SK-N-DZ (cell line): ENCODE measurements around the gene NKX6-1.

ENCODE experiments used
- DNase-seq: peaks from one replicate; pipeline ENCODE4 v3.0.0-alpha.2; 2015; ENCODE audit warnings: low spot score

NKX6-1 gene

DNA sequence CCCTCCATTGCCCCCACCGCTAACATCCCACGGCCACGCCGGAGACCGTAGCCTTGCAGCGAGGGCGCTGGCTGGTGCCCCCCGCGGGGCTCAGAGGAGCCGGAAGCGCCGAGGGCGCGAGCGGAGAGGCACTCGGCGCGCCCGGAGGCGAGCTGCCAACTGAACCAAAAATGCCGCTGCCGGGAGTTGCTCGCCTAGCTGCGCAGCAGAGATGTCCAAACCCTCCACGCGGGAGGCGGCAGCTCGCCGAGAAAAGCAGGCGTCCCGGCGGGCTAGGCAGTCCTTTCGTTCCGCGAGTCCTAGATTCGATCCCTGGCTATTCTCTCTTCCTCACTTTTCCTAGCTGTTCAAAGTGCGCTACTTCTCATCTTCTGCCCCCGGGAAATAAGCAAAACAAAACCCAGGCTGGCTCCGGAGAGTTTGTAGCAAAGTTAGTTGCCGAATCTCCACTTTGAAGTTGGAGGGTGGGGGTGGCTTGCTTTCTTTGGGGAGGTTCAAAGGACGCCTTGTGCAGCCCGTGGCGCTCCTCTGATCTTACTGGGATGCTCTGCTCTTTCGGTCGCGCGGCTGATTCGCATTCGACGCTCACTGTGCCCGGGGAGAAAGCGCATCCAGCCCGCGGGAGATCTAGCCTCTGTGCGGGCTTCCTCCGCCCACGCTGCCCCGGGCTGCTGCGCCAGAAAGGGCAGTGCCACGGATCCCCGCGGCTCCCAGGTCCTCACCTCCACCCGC, 723 bp downstream of the NKX6-1 start:
- DNase-seq = no peak

DNA sequence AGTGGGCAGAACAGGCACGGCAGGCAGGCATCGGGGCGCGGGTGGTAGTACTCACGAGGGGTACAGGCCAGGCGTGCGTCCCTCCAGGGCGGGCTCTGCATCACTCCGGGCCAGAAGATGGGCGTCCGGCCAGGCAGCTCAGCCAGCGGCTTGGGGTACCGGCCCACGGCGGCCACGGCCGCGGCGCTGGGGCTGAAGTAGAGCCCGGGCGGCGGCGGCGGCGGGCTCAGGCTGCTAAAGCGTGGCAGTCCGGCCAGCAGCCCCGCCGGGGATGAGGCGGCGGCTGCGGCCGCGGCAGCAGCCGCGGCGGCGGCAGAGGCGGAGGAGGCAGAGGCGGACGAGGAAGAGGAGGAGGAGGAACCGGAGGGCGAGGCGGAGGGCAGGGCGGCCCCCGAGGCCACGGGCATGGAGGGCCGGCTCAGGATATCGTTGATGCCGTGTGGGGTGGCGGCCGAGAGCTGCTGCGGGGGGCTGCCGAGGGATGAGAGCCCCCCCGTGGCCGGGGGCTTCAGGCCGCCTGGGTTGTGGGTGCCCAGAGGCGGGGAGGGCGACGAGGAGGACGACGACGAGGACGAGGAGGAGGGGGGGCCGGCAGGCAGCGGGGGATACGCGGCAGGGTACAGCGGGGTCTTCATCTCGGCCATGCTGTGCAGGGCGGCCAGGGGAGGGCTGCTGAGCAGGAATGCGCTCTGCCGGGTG, 1.4 kb downstream of the NKX6-1 start:
- DNase-seq = no peak

DNA sequence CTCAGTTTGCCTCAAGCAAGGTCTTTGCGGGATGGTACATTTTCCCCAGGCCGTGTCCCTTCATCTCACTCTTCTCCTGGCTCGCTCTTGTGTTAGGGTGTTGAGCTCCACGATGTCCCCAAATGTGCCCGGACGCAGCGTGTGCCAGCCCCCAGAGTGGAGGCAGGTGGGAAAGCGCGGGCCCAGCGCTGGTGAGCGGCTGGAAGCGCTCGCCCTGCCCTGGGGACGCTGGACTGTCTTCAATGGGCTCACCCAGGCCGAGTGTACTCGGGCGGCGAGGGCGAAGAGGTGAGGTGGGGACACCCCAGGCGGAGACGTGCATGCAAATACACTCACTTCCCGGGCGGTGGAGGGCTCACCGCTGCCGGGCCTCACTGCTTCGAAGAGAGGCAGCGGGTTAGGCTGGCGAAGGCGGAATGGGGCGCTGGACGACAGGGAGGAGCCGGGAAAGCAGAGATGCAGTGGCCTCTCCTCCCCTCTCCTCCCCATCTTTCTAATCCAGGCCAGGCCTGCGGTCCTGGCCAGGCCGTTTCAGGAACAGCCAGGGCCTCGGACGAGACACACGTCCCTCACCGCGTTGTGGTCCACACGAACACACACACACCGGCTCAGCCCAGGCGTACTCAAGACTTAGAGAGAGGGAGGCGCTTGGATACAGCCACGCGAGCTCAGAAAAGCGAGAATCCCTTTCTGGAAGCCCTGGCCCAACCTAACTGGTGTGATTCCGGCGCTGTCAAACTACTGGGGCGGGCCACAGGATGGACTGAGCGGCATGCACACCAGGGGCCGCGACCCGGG, 2.2 kb downstream of the NKX6-1 start:
- DNase-seq = no peak

DNA sequence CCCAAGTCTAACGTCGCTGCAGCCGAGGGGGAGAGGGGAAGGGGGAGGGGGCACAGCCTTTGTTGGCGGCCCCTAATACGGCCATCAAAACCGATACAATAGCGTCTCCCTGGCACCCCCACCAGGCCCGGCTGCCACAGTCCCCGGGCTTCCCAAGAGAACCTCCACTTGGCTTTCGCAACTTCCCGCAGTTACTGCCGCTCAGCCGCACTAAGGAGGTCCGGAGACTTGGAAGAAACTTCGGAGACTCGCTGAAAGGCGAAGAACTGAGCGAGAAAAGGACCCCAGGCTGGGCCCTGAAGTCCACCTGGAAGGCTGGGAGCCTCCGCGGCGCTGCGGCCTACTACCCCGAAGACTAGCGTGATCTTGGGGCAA, 2.8 kb downstream of the NKX6-1 start:
- no peak for DNase-seq

DNA sequence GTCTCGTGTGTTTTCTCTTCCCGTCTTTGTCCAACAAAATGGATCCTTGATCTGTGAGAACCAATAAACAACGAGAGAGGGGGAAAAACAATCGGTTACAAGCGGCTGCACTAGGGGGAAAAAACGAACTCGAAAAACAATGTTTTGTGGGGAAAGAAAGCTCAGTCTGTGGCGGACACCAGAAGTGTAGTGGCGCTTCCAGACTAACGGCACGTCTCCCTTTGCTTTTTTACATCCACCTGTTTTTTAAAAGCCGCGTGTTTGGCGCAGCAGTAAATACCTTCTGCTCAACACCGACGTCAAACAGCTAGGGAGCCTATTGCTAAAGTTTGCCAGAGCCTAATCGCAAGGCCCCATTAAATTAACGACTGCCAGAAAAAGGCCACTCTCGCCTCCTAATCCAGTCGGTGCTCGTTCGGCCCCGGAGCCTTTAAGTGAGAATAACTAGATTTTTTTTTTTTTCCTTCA, 3.3 kb downstream of the NKX6-1 start:
- no peak for DNase-seq

DNA sequence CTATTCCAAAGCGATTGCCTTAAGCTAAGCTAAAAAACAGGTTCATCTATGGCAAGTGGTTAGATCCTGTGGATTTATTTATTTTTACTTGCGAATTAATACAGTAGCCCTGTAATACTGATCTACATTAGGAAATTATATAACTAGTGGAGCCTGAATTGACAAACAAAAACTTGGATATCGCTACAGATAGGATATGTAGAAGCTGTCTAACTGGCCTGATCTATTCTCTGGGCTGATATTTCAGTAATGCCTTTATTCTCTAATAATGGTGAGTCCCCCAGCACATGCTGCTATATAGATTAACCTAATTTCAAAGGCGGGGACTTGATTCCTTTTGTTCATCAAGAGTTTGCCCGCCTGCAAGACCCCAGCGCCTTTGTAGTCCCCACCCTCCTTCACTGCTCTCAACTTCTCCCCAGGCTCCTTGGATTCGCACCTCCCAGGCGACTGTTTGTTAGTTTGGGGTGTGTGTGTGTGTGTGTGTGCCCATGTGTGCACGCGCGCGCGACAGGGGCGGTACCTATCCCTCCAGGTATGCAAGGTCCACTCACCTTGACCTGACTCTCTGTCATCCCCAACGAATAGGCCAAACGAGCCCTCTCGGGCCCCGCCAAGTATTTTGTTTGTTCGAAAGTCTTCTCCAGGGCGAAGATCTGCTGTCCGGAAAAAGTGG, 3.8 kb downstream of the NKX6-1 start:
- DNase-seq = no peak

DNA sequence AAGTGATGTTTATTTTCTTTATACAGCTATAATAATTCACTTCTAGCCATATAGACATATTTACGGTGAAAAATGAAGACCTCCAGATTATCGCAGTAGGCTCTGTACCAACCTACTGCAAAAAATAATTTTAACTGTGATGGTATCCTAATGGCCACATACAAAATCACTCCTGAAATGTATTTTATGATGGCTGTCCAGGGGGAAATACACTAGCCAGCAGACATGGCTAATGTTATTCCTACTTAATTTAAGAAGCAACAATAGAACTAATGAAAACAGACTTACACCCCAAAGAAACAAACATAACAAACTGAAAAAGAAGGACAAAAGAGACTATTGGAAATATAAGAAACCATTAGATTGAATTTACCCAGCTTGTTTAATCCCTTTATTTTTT, 4.6 kb downstream of the NKX6-1 start:
- DNase-seq = no peak

DNA sequence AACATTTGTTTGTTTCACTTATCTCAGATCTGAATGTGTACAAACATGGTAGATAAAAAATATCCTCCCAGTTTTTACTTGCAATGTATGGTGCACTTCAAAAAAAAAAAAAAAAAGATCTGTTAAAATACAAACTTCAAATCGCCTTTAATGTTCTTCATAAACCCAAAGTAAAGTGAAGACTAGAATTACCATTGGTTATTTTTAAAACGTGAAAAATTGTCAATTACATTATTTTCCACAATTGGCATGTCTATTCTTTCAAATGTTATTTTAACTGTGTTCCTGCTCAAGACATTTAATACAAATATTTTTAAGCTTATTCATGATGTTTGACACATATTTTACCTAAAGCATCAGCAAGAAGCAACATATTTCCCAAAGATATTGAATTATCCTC, 5.0 kb downstream of the NKX6-1 start:
- DNase-seq = no peak

DNA sequence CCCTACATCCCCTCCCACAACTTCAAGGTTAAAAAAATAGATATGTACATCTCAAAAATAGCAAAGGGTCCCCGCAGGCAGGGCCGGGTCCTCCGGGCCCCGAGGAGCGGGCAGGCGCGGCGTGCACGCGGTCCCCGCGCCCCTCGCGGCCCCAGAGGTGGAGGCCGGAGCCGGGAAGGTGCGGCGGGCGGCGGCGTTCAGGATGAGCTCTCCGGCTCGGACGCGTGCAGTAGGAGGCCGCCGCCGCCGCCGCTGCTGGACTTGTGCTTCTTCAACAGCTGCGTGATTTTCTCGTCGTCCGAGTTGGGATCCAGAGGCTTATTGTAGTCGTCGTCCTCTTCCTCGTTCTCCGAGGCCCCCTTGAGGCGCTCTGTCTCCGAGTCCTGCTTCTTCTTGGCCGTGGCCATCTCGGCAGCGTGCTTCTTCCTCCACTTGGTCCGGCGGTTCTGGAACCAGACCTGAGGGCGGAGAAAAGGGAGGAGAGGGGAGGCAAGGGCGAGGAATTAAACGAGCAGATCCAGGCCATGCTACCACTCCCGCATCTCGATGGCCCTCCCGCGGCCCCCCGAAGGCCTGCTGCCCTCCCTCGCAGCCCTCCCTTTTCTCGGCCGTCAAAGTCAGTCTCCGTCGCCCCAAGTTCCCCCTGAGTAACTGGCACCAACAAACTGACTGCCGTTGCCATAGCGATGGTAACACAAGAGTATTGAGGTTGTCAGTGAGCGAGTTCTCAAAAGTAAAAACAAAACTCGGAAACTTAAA, 5.8 kb downstream of the NKX6-1 start:
- peak; percentile 56 for DNase-seq

DNA sequence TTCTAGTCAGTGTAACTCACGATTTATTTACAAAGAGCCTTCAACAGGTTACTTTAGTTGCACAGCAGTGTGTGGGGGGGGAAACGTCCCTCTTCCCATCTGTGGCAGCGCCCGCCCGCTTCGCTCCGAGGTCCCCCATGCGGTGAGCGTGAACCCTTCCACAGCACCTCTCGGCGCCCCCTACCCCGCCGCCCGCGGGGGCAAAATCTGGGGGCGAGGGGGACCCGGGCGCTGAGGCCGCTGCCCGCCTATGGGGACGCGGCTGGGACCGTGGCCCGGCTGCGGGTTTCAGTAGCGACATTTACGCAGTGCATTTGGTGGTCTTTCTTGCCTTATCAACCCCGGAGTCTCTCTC, 6.4 kb downstream of the NKX6-1 start:
- DNase-seq = no peak

DNA sequence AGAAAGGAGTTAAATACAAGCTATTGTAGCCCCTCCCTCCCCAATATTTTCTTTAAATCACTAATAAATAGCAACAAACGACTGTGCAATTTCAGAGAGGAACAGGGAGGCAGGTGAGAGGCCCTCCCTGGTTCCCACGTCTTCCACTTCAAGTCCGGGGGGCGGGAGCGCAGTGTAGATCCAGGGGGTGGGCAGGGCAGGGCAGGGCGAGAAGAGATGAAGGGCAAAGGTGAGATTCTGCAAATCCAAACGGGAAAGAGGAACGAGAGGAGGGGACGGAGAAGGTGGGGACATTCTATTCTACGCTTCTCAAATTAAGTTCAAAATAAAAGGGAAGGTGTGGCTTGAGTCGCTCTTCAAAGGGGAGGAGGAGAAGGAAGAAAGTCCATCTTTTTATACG, 6.8 kb downstream of the NKX6-1 start:
- DNase-seq = no peak

DNA sequence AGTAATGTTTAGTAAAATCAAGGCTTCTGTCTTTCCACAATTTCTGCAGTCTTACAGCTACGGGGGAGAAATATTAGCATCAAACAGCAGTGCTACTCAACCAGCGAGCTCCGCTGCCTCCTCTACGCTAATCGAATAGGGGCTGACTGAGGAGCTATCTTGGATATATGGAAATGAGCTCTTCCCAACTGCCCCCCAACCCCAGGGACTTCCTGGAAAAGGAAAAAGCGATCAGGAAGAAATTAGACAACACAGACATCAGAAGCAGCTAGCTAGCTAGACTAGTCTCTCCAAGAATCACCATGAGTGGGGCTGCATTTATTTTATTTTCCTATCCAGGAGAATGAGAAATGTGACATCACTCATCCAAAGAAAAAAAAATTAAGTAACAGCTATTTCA, 7.6 kb downstream of the NKX6-1 start:
- no peak for DNase-seq

DNA sequence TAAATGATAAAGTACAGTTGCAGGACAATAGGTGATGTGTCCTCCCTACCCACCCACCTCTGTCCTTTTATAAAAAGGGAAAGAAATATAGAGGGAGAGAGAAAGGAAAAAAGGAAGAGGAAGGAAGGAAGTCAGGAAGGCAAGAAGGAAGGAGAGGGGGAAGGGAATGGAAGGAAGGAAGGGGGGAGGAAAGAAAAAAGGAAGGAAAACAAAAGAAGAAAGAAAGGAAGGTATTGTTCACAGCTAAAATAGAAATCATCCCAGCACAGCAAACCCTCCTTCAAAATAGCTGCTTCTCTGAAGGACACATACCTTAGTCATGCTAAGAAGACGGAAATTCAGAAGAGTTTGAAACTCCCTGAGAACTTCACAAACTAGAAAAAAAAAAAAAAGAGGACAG, 8.4 kb downstream of the NKX6-1 start:
- no peak for DNase-seq

DNA sequence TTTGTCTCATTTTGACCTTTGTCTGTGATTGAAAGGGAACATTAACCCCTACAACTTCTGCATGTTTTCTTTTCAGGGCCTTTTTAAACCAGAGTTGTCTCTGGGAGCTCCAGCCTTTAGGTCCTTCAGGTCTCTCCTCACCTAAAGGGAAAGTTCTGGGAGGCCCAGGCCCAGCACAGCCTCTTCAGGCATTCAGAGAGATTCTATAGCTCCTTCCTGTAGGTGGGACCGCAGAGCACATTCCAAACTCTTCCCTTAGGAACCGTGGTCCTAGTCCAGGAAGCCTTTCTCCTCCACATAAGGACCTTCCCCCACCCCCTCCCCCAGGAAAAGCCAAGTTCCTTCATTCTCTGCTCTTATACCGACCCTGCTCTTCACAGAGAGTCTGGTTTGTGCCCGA, 14.9 kb downstream of the NKX6-1 start:
- no peak for DNase-seq

DNA sequence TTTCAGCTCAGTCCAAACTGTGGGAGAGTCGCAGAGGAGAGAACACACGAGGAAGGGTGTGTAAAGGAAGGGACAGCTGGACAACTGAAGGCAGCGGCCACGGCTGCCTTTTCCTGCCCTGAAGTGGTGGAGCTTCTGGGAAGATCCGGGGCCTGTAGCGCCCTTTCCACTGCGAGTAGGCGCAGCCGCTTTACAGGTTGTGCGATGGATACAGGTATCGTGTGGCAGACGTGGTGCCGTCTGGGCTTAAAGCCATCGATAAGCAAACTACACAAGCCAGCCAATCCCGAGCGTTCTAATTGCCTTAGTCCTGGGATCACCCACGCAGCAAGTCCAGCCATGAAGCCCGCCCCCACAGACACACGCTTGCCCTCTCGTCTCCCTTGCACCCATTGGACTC, 15.4 kb downstream of the NKX6-1 start:
- DNase-seq = no peak

DNA sequence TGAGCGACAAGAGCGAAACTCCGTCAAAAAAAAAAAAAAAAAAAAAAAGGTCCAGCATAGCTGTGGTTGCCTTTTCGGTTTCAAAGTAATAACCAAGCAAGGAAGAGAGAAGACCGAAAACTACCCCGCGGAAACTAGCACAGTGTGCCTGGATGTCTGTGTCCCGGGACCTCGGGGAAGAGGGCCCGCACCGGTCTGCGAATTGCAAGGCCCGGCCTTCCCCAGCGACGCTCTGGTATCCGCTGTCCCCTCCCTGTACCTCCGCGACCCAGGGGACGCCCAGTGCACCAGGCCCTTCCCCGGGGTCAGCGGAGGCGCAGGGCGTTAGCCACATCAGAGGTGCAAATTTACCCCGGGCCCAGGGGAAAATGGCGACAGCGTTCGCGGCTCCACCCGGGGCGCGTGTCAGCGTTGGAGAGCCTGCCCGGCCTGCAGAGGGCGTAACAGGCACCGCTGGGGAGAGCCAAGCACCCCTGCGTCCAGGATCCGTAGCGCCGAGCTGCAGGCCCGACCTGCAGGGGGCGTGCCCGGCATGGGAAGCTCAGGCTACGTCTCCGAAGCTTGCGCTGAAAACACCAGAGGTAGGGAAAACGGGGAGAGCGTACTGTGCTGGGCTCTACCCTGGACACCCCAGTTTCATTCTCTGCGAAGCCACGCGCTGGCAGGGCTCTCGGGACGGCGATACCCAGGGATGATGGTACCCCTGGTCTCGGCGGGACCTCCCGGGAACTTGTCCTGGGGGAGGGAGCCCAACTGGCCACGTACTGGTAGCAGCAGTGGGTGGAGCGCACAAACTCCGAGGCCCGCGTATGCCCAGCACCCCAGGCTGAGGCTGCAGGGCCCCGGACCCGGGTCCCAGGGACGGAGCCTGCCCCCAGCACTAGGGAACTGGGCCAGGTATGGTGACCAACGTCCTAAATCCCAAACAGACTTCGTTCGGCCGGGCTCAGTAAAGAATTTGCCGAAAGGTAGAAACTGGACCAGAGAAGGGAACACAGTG, 16.2 kb downstream of the NKX6-1 start:
- DNase-seq = no peak

DNA sequence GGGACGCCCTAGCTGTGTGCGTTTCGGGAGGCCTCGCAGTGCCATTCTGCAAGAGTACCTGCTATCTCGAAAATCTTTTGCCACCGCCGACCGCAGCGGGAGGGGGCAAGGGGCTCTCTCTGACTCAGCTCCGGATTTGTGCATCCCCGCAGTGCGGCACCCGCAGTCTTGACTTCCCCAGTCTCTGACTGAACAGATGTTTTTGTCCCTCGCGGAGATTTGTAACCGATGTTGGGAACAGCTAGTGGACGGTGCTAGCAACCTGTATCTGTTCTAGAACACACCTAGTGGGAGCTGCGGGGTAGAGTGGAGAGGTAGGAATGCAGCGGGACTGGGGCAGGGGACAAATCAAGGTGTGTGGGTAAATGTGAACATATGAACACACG, 17.2 kb downstream of the NKX6-1 start:
- DNase-seq = no peak

DNA sequence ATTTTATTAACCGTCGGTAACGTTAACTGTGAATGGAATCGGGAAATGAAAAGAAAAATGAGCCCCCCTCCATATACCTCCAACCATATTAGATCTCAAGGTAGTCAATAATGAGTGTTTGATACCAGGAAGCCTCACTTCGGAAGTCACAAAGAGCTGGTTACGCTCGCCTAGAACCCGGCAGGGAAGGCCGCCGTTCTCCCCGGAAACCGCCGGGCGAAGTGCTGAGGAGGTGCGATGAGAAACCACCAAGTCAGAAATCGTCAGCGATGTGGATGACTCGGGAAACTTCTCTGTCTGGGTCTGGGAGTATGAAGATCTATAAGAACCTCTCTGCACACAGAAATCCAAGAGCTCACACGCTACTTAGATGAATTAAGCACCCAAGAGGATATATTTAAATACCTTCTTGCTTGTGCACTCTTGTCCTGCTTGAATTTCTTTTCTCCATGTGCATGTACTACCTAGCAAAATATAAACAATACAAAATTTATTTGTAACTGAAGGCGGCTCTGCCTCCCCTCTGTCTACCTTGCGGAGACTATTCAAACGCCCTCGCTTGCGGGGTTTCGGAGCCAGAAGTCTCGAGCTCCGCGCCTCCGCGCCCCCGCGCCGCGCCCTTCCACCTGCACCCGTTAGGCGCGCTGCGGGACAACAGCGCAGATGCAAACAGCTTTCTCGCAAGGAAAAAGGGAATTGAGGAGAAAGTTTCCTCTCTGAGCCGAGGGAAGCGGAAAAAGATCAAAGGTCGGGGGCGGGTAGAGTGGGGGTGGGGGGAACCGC, 17.8 kb downstream of the NKX6-1 start:
- DNase-seq = no peak

DNA sequence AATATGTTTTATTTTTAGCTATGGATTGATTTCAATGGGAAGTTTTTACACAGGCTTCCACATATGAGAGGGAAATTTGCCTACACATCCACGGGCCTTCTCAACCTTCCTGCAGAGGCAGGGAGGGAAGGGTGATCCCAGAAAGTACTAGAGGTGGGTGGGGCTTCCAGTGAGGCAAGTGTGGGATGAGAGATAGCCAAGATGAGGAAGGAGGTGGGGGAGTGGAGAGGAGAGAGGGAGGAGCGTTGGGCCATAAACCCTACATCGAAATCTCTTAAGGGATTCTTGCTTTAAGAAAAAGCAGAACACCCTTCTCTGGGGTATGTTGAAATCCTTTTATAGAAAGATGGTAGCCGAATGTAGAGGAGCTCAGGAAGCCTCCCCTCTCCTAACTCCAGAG, 19.0 kb downstream of the NKX6-1 start:
- no peak for DNase-seq
